ENCODE measurements around the gene CNTNAP5.

DNA sequence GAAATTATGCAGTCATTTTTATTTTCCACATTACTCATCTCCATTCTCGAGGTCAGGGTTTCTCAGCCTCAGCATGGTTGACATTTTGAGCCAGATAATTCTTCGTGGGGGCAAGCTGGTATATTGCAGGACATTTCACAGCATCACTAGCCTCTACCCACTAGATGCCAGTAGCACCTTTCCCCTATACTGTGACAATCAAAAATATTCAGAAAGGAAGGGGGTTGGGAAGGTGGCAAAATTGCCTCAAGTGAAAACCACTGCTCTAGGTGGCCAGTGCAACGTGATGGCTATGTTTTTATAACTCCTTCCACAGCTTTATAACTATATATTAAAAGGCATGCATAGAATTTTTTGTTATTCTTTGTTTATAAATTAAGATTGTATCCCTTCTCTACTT, 294.5 kb downstream of the CNTNAP5 start:
- TF ChIP-seq, protein P1, sequence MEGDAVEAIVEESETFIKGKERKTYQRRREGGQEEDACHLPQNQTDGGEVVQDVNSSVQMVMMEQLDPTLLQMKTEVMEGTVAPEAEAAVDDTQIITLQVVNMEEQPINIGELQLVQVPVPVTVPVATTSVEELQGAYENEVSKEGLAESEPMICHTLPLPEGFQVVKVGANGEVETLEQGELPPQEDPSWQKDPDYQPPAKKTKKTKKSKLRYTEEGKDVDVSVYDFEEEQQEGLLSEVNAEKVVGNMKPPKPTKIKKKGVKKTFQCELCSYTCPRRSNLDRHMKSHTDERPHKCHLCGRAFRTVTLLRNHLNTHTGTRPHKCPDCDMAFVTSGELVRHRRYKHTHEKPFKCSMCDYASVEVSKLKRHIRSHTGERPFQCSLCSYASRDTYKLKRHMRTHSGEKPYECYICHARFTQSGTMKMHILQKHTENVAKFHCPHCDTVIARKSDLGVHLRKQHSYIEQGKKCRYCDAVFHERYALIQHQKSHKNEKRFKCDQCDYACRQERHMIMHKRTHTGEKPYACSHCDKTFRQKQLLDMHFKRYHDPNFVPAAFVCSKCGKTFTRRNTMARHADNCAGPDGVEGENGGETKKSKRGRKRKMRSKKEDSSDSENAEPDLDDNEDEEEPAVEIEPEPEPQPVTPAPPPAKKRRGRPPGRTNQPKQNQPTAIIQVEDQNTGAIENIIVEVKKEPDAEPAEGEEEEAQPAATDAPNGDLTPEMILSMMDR (conservative IDR thresholded peaks at IDR 0.05 in 1 of 2, IDR thresholded peaks at IDR 0.05 in 1 of 2; ENCODE audit: extremely low read depth in 1 of 2, insufficient read depth in 1 of 2, low read depth in 1 of 2, low read length in 2 of 2): no peak
- TF ChIP-seq EZH2 (IDR thresholded peaks at IDR 0.05; ENCODE audit: borderline replicate concordance, low read length): no peak

All from mammary epithelial cell (primary cell).